Activated CD8-positive, alpha-beta memory T cell treated with anti-CD3 and anti-CD28 coated beads, Interleukin-2, amount 50 U/mL, for 1 hour (primary cell): ENCODE measurements around the gene GPR68.
A peak's percentile ranks its signal among the peaks of the same experiment; 100 is the strongest.
"Not testable (repeated sequence)": the region's sequence is repeated elsewhere in the genome, so short reads cannot be mapped to it uniquely, and the experiment has no call there.

Experiments used
- DNase-seq: peaks from one replicate; pipeline ENCODE4 v3.0.0-alpha.2; 2020; ENCODE audit errors: extremely low read depth

GPR68 gene

GRCh38 chr14:91252871-91253794, 8.6 kb upstream of the GPR68 start:
- no peak for DNase-seq

GRCh38 chr14:91250912-91251311, 6.4 kb upstream of the GPR68 start:
- DNase-seq, result no peak

GRCh38 chr14:91249841-91250616, 5.5 kb upstream of the GPR68 start:
- DNase-seq, result no peak

GRCh38 chr14:91246051-91246852, 1.7 kb upstream of the GPR68 start:
- DNase-seq, result peak; percentile 69

- not testable (repeated sequence) for DNase-seq
Measured at GRCh38 chr14:91245616-91246015, 1.1 kb upstream of the GPR68 start.

GRCh38 chr14:91245029-91245428, 525 bp upstream of the GPR68 start:
- no peak for DNase-seq

- DNase-seq, result no peak
Measured at GRCh38 chr14:91243074-91243471, 1.4 kb downstream of the GPR68 start.

GRCh38 chr14:91242635-91243034, 1.9 kb downstream of the GPR68 start:
- DNase-seq, result no peak

GRCh38 chr14:91241863-91242262, 2.6 kb downstream of the GPR68 start:
- DNase-seq, result no peak

GRCh38 chr14:91238661-91239060, 5.8 kb downstream of the GPR68 start:
- DNase-seq, result no peak

GRCh38 chr14:91238085-91238484, 6.4 kb downstream of the GPR68 start:
- no peak for DNase-seq

GRCh38 chr14:91237219-91237618, 7.3 kb downstream of the GPR68 start:
- no peak for DNase-seq

GRCh38 chr14:91235841-91236240, 8.7 kb downstream of the GPR68 start:
- DNase-seq, result no peak

- DNase-seq, result no peak
Measured at GRCh38 chr14:91234791-91235114, 9.8 kb downstream of the GPR68 start.

GRCh38 chr14:91233936-91234790, 10.3 kb downstream of the GPR68 start:
- no peak for DNase-seq

GRCh38 chr14:91232603-91233002, 11.9 kb downstream of the GPR68 start:
- no peak for DNase-seq

- DNase-seq, result no peak
Measured at GRCh38 chr14:91232052-91232451, 12.5 kb downstream of the GPR68 start.

- DNase-seq, result no peak
Measured at GRCh38 chr14:91231446-91231845, 13.1 kb downstream of the GPR68 start.

GRCh38 chr14:91230397-91231035, 14.0 kb downstream of the GPR68 start:
- DNase-seq, result no peak

GRCh38 chr14:91229743-91230200, 14.7 kb downstream of the GPR68 start:
- DNase-seq, result no peak

- no peak for DNase-seq
Measured at GRCh38 chr14:91229005-91229382, 15.5 kb downstream of the GPR68 start.
